Measurements from ENCODE around the gene BMPR1A.

Gene BMPR1A

DNA sequence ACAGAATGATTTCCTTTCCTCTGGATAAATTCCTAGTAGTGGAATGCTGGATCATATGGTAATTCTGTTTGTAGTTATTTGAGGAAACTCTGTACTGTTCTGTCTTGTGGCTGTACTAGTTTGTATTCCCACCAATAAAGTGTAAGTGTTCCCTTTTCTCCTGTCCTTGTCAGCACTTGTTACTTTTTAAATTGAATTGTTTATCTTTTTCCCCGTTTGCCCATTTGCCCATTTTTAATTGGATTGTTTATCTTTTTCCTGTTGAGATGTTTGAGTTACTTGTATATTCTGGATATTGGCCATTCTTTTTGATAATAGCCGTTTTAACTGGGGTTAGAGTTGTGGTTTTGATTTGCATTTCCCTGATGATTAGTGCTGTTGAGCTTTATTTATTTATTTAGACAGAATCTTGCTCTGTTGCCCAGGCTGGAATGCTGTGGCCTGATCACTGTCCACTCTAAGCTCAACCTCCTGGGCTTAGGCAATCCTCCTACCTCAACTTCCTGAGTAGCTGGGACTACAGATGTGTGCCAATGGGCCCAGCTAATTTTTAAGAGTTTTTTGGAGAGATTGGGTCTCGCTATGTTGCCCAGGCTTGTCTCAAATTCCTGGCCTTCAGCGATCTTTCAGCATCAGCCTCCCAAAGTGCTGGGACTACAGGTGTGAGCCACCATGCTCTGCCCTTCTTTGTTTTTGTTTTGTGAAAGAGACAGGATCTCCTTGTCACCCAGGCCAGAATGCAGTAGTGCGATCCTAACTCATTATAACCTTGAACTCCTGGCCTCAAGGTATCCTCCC is 23.0 kb downstream of the BMPR1A start:
- TF ChIP-seq CTCF (IDR thresholded peaks at IDR 0.05) (no peak), ZFX (IDR thresholded peaks at IDR 0.05; ENCODE audit: borderline replicate concordance) (no peak)
- H3K27ac ChIP-seq = no peak overlapping the region

- TF ChIP-seq ZFX (IDR thresholded peaks at IDR 0.05; ENCODE audit: borderline replicate concordance) = no peak
- no peak for TF ChIP-seq CTCF (IDR thresholded peaks at IDR 0.05)
- H3K27ac ChIP-seq = no peak overlapping the region
Measured at GRCh38 chr10:86782701-86783418, 26.4 kb downstream of the BMPR1A start.

- TF ChIP-seq CTCF (IDR thresholded peaks at IDR 0.05) = no peak
- TF ChIP-seq ZFX (IDR thresholded peaks at IDR 0.05; ENCODE audit: borderline replicate concordance) = no peak
- H3K27ac ChIP-seq = no peak overlapping the region
Measured at GRCh38 chr10:86785037-86785436, 28.6 kb downstream of the BMPR1A start.

DNA sequence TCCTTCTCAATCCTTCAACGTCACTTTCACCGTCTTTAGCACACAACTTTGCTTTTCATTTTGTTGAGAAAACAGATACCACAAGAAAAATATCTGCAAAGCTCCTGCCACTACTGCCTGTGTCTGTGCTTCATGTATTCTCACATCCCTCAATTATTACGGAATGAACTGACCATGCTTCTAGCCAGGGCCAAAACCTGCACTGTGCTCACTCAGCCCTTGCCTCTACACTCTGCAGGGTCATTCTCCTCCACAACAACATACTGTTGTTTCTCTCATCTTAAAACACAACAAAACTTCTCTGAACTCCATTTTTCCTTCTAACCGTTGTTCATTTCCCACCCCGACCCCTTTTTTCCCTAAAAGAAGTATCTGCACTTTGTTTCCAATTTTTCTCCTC is 29.5 kb downstream of the BMPR1A start:
- TF ChIP-seq CTCF (IDR thresholded peaks at IDR 0.05) = no peak
- no peak overlapping the region for H3K27ac ChIP-seq

DNA sequence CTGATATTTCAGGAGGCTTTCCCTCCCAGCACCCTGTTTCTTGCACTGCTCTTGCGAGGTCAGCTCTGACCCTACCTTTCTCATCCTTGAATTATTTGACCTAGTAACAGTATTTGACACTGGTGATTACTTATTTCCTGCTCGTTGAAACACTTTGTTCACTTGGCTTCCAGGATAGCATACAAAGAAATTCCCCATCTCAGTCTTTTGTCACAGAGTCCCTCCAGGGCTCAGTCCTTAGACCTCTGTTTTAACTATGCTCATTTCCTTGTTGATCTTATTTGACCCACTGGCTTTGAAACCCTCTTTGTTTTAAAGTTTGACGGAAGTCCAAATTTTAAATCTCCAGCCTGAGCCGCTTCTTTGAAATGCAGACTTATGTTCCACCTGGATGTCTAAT is 29.9 kb downstream of the BMPR1A start:
- TF ChIP-seq CTCF (IDR thresholded peaks at IDR 0.05) = no peak
- no peak for TF ChIP-seq ZFX (IDR thresholded peaks at IDR 0.05; ENCODE audit: borderline replicate concordance)
- no peak overlapping the region for H3K27ac ChIP-seq

DNA sequence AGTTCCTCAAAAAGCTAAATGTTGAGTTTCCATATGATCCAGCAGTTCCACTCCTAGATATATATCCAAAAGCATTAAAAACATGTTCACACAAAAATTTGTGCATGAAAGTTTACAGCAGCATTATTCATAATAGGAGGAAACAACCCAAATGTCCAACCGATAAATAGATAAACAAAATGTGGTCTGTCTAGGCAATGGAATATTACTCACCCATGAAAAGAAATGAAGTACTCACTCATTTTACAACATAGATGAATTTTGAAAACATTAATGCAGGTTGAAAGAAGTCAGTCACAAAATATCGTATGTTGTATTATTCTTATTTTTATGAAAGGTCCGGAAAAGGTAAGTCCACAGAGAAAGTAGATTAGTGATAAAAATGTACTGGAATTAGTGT is 34.0 kb downstream of the BMPR1A start:
- TF ChIP-seq CTCF (IDR thresholded peaks at IDR 0.05) = no peak
- no peak for TF ChIP-seq ZFX (IDR thresholded peaks at IDR 0.05; ENCODE audit: borderline replicate concordance)
- H3K27ac ChIP-seq = no peak overlapping the region
